Astrocyte of the cerebellum (primary cell): ENCODE data around the gene FRMD4A.

Experiments
- DNase-seq: peaks from one replicate; pipeline ENCODE4 v3.0.0-alpha.2; 2011; ENCODE audit warnings: low read depth
- H3K4me3 ChIP-seq: 2 replicates; pipeline ENCODE4 v1.5.1; 2011; ENCODE audit warnings: mild to moderate bottlenecking, low read depth, low read length, moderate library complexity
- in situ Hi-C: cut with HindIII; loops from 2 replicates; pipeline ENCODE4 v1.10.0; 2017; ENCODE audit warnings: low sequenced_read_pairs
- TF ChIP-seq, protein P1 (sequence below): IDR thresholded peaks from 2 replicates; pipeline ENCODE4 v1.5.1; 2012; ENCODE audit warnings: low read length, low read depth, moderate library complexity, mild to moderate bottlenecking; ENCODE audit errors: missing control alignments

FRMD4A gene

DNA sequence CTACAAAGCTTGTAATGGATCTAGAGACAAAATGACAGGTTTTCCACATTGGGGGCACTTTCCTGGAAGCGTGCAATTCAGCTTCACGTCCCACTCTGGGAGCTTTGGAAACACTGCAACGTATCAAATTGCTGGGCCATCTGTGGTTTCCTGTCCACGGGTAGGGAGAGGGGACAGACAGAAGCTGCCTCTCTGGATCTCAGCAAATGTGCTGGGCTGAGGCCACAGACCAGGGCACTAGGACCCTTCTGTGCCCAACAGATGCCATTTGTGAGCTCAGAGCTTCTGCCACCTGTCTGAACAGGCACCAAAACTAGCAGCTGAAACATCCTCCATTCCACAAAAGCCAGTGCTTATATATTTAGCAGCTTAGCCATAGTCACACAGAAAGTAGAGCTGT lies 40.9 kb upstream of the FRMD4A start:
- DNase-seq, result no peak
- in situ Hi-C loops, result no loop called here
- no peak overlapping the region for H3K4me3 ChIP-seq
- TF ChIP-seq, protein P1, sequence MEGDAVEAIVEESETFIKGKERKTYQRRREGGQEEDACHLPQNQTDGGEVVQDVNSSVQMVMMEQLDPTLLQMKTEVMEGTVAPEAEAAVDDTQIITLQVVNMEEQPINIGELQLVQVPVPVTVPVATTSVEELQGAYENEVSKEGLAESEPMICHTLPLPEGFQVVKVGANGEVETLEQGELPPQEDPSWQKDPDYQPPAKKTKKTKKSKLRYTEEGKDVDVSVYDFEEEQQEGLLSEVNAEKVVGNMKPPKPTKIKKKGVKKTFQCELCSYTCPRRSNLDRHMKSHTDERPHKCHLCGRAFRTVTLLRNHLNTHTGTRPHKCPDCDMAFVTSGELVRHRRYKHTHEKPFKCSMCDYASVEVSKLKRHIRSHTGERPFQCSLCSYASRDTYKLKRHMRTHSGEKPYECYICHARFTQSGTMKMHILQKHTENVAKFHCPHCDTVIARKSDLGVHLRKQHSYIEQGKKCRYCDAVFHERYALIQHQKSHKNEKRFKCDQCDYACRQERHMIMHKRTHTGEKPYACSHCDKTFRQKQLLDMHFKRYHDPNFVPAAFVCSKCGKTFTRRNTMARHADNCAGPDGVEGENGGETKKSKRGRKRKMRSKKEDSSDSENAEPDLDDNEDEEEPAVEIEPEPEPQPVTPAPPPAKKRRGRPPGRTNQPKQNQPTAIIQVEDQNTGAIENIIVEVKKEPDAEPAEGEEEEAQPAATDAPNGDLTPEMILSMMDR, result no peak

DNA sequence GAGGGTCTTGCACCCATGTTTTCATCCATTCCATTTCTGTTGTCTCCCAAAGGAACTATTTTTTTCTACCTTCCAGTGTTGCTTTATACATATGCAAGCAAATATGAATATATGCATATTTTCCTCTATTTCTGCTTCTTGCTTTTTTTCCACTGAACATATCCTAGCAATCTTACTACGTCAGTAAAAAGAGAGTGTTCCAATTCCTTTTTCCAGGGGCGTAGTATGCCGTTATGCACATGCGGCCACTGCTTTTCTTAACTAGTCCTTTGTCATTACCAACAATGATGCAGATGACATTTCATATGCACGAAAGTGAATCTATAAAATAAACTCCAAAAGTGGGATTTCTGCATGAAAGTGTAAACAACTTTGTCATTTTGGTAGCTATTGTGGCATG lies 40.2 kb upstream of the FRMD4A start:
- no peak for DNase-seq
- no peak overlapping the region for H3K4me3 ChIP-seq
- TF ChIP-seq, protein P1, result no peak
- in situ Hi-C loops, result no loop called here

DNA sequence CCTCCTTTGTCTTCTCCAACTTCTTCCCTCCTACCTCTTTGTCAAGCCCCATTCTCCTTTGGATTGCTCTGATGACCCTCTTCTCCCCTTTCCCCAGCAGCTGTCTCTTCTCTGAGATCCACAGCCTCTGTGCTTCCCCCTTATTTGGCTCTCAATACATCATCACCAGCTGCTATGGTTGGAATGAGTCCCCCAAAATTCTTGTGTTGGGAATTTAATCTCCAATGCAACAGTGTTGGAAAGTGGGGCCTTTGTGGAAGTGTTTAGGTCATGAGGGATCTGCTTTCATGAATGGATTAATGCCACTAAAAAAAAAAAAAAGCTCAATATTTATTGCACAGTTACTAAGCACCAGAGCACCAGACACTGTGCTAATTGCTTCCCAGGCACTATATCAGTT lies 39.2 kb upstream of the FRMD4A start:
- DNase-seq, result no peak
- in situ Hi-C loops, result no loop called here
- H3K4me3 ChIP-seq, result no peak overlapping the region
- TF ChIP-seq, protein P1, result no peak

DNA sequence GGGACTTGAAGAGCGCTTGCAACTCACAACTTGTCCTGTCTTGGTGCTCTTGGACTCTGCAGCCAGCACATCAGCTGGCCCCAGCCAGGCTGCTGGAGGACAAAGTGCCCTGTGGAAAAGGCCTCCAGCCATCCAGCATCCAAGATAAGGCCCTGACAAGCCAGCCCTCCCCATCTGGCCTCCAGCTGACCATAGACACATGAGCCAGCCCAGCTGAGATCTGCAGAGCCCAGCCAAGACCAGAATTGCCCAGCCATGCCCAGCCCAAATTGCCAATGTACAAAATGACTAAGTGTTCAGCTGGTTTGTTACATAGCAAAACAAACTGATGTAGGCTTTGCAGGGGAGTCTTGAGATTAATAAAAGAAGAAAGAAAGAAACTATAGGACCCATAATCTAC lies 36.0 kb upstream of the FRMD4A start:
- DNase-seq, result no peak
- H3K4me3 ChIP-seq, result no peak overlapping the region
- TF ChIP-seq, protein P1, result no peak
- in situ Hi-C loops, result no loop called here

DNA sequence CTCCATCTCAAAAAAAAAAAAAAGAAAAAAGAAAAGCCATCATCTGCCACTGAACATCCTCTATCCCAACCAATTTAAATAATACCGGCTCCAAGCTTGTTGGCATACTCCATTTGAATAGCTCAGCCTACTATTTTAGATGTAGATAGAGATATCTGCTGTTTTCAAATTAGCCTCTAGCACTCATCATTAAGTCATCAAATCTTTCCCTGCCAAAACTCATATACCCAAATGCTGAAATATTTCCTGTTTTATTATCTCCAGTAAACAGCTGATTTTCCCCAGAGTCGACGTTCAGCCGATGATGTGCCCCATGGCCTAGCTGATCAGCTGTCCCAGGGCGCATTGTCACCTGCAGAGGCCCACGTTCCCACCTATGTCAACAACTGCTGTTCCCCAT lies 34.5 kb upstream of the FRMD4A start:
- in situ Hi-C loops, result no loop called here
- H3K4me3 ChIP-seq, result no peak overlapping the region
- TF ChIP-seq, protein P1, result no peak
- DNase-seq, result no peak

DNA sequence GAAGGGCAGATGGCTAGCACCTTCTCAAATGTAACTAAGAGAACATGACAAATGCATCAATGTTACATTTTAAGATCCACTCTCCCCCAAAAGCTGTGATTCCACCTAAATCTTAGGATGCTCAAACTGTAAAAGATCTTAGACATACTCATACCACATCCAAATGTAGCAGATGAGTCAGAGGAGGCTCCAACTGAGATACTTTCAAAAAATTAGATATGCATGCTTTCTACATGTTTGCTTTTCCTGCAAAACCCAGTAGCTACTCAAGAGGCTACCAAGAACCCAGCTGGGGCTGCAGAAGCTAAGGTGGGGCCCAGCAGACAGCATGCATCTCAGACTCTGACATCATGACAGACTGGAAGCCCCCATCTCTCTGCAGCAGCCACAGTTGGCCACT lies 31.4 kb upstream of the FRMD4A start:
- H3K4me3 ChIP-seq, result no peak overlapping the region
- in situ Hi-C loops, result no loop called here
- peak; percentile 54 for DNase-seq
- TF ChIP-seq, protein P1, result no peak

DNA sequence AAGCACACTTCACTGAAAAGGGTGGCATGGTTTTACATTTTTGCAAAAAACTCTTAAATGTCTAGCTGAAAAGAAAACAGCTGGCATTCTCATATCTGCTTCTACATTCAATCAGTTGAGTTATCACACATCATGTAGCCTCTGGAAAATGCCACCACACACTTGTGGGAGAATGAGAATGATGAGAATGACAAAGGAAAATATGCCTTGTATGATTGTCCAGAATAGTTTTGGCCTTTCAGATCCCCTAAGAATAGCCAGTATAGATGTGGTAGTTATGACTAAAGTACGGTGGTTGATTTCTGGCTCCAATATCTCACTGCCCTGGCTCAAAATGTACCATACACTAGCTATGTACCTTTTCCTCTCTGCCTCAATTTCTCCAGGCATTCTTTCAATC lies 30.2 kb upstream of the FRMD4A start:
- in situ Hi-C loops, result no loop called here
- TF ChIP-seq, protein P1, result no peak
- H3K4me3 ChIP-seq, result no peak overlapping the region
- DNase-seq, result no peak
